Smooth muscle cell (in vitro differentiated cells): ENCODE data around the gene ZCCHC7. TPM values are rescaled to one million over a fixed set of nuclear protein-coding genes. Genes with fewer than 3 reads are reported as not detected.

Experiments used
- DNase-seq: peaks from one replicate; lab custom pipeline; 2025; ENCODE audit not compliant: unreplicated experiment; lab: John Stamatoyannopoulos, UW
- H2AFZ ChIP-seq: fragments of 200-600 bp; sonication (generic); 2 replicates; pipeline ENCODE4 v1.6.0; 2016; ENCODE audit warnings: antibody characterized with exemption, low read depth, mild to moderate bottlenecking
- H3F3A ChIP-seq: fragments of 200-600 bp; sonication (generic); 2 replicates; pipeline ENCODE4 v1.6.0; 2017; ENCODE audit warnings: antibody characterized with exemption, low read depth
- H3K27ac ChIP-seq: fragments of 200-600 bp; sonication (generic); 2 replicates; pipeline ENCODE4 v1.5.1; 2016; ENCODE audit warnings: low read depth, mild to moderate bottlenecking
- H3K27me3 ChIP-seq: fragments of 200-600 bp; sonication (generic); 2 replicates; pipeline ENCODE4 v1.6.1; 2016; ENCODE audit warnings: low read depth, mild to moderate bottlenecking
- H3K36me3 ChIP-seq: fragments of 200-600 bp; sonication (generic); 2 replicates; pipeline ENCODE4 v1.5.1; 2016; ENCODE audit warnings: low read depth
- H3K4me1 ChIP-seq: fragments of 200-600 bp; sonication (generic); 2 replicates; pipeline ENCODE4 v1.5.1; 2016; ENCODE audit warnings: low read depth
- H3K4me2 ChIP-seq: fragments of 200-600 bp; sonication (generic); 2 replicates; pipeline ENCODE4 v1.6.0; 2016; ENCODE audit warnings: mild to moderate bottlenecking
- H3K4me3 ChIP-seq: fragments of 200-600 bp; sonication (generic); 2 replicates; pipeline ENCODE4 v1.5.1; 2016; ENCODE audit warnings: mild to moderate bottlenecking
- H3K79me2 ChIP-seq: fragments of 200-600 bp; sonication (generic); 2 replicates; pipeline ENCODE4 v1.6.0; 2016; ENCODE audit warnings: low read depth, mild to moderate bottlenecking
- H3K9ac ChIP-seq: fragments of 200-600 bp; sonication (generic); 2 replicates; pipeline ENCODE4 v1.6.0; 2016; ENCODE audit warnings: low read depth
- H3K9me3 ChIP-seq: fragments of 200-600 bp; sonication (generic); replicated peaks from 2 replicates; pipeline ENCODE4 v1.5.1; 2016; ENCODE audit warnings: low read depth
- H4K20me1 ChIP-seq: fragments of 200-600 bp; sonication (generic); 2 replicates; pipeline ENCODE4 v1.6.0; 2016; ENCODE audit warnings: low read depth
- CTCF ChIP-seq: fragments of 200-600 bp; sonication (generic); IDR thresholded peaks from 2 replicates; pipeline ENCODE4 v1.5.1; 2017; ENCODE audit warnings: borderline replicate concordance, mild to moderate bottlenecking, antibody characterized with exemption; ENCODE audit not compliant: insufficient read depth, poor library complexity, severe bottlenecking
- WGBS: methylation state at CpG from one replicate; pipeline ENCODE4 v1.1.7; 2016; ENCODE audit warnings: low lambda C conversion rate; 5-methylcytosine and 5-hydroxymethylcytosine counted together
- polyA plus RNA-seq: library from polyadenylated mRNA; unstranded; fragments of >200 nt; fragmentation: Nextera tagmentation; extraction: Ambion mirVana; gene quantifications from 2 replicates; pipeline ENCODE4 v1.2.1, GENCODE V29; 2016
- total RNA-seq: library from RNA; depleted of rRNA; stranded (reverse); fragments of >200 nt; gene quantifications from 2 replicates; pipeline ENCODE4 v1.2.3, GENCODE V29; 2014

The ZCCHC7 gene
- total and polyA plus RNA-seq, 2 experiments from 2014 or later = 19.0 to 24.7 TPM

- Histone ChIP-seq H3K27ac (no peak overlapping the region), H4K20me1 (no peaks in the 10 kb centered on the region), H3K4me3 (no peak overlapping the region), H3K4me2 (no peak overlapping the region), H3K27me3 (no peaks in the 10 kb centered on the region), H3K9ac (no peak overlapping the region), H3K9me3 (no peaks in the 10 kb centered on the region), H3K4me1 (no peaks in the 10 kb centered on the region), H3K79me2 (no peaks in the 10 kb centered on the region), H3F3A (no peaks in the 10 kb centered on the region), H3K36me3 (no peaks in the 10 kb centered on the region), H2AFZ (no peak overlapping the region)
- no peak for DNase-seq
- TF ChIP-seq CTCF = no peak
- WGBS = 85% methylated on average over 2 of the region's 2 CpGs
These were observed 19.6 kb upstream of the ZCCHC7 start for GRCh38 chr9:37100741-37101140.

GRCh38 chr9:37102486-37102885 lies 17.9 kb upstream of the ZCCHC7 start:
- Histone ChIP-seq H3K79me2 (no peaks in the 10 kb centered on the region), H3F3A (no peaks in the 10 kb centered on the region), H3K9me3 (no peaks in the 10 kb centered on the region), H3K4me3 (no peak overlapping the region), H3K27ac (no peak overlapping the region), H4K20me1 (no peaks in the 10 kb centered on the region), H3K9ac (no peak overlapping the region), H3K36me3 (no peaks in the 10 kb centered on the region), H2AFZ (no peak overlapping the region), H3K4me2 (no peak overlapping the region), H3K4me1 (no peaks in the 10 kb centered on the region), H3K27me3 (no peaks in the 10 kb centered on the region)
- TF ChIP-seq CTCF = no peak
- DNase-seq = no peak
- 74% methylated on average over 3 of the region's 3 CpGs for WGBS

GRCh38 chr9:37104183-37104889 lies 16.0 kb upstream of the ZCCHC7 start:
- no peak for TF ChIP-seq CTCF
- H3K4me1 ChIP-seq = no peaks in the 10 kb centered on the region
- H3K4me3 ChIP-seq = no peak overlapping the region
- no peaks in the 10 kb centered on the region for H3K9me3 ChIP-seq
- no peaks in the 10 kb centered on the region for H3F3A ChIP-seq
- H3K79me2 ChIP-seq = no peaks in the 10 kb centered on the region
- H3K9ac ChIP-seq = no peak overlapping the region
- no peaks in the 10 kb centered on the region for H3K27me3 ChIP-seq
- no peaks in the 10 kb centered on the region for H3K36me3 ChIP-seq
- H4K20me1 ChIP-seq = no peaks in the 10 kb centered on the region
- H3K27ac ChIP-seq = peak overlapping the region; percentile 25
- no peak for DNase-seq
- no peak overlapping the region for H3K4me2 ChIP-seq
- peak overlapping the region; percentile 86 for H2AFZ ChIP-seq

GRCh38 chr9:37105234-37105633 lies 15.1 kb upstream of the ZCCHC7 start:
- H3K9me3 ChIP-seq = no peaks in the 10 kb centered on the region
- no peaks in the 10 kb centered on the region for H3K27me3 ChIP-seq
- H3K4me2 ChIP-seq = no peak overlapping the region
- no peak for DNase-seq
- H3K4me1 ChIP-seq = no peaks in the 10 kb centered on the region
- no peak overlapping the region for H3K9ac ChIP-seq
- H3F3A ChIP-seq = no peaks in the 10 kb centered on the region
- no peaks in the 10 kb centered on the region for H3K79me2 ChIP-seq
- 70% methylated on average over 4 of the region's 4 CpGs for WGBS
- H3K4me3 ChIP-seq = no peak overlapping the region
- H4K20me1 ChIP-seq = no peaks in the 10 kb centered on the region
- no peak overlapping the region for H3K27ac ChIP-seq
- TF ChIP-seq CTCF = no peak
- H3K36me3 ChIP-seq = no peaks in the 10 kb centered on the region
- H2AFZ ChIP-seq = no peak overlapping the region
